ENCODE results near the gene LRRC3.

Gene LRRC3

DNA sequence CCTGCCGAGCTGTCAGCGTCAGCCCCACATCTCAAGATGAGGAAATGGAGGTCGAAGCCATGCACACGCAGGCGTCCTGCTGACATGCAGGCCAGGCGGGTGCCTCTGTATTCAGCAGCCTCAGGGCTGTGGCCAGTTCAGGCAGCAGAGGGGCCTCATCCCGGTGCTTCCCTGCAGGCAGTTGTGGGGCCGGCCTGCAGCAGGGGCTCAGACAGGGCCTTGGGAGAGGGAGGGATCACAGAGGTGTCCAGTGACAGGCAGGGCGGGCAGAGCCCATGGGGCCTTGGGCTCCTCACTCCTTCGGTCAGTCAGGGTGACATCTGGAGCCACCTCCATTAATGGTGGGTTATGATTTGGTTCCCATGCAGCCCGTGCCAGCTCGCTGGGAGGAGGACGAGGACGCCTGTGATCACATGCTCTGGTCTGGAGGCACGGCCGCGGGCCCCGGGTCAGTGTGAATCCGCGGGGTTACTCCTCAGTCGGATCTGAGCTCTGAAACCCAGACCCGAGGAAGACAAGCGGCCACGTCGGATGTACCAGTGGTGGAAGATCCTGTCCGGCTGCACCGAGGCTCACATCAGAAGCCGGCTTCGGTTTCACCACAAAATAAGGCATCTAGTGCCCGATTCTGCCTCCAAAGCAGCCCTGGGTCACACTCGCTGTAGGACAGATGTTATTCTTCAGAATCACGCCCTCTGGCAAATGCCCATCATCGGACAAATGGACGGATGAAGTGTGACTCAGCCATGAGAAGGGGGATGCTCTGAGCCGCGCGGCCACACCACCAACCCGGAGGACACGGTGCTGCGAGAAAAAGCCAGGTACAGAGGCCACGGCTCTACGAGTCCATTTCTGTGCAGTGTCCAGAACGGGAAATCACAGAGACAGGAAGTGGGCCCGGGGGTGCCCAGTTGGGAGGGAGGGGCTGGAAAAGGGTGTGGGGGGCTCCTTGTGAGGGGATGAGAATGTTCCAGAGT is 51.3 kb downstream of the LRRC3 start:
- TF ChIP-seq, protein P1, sequence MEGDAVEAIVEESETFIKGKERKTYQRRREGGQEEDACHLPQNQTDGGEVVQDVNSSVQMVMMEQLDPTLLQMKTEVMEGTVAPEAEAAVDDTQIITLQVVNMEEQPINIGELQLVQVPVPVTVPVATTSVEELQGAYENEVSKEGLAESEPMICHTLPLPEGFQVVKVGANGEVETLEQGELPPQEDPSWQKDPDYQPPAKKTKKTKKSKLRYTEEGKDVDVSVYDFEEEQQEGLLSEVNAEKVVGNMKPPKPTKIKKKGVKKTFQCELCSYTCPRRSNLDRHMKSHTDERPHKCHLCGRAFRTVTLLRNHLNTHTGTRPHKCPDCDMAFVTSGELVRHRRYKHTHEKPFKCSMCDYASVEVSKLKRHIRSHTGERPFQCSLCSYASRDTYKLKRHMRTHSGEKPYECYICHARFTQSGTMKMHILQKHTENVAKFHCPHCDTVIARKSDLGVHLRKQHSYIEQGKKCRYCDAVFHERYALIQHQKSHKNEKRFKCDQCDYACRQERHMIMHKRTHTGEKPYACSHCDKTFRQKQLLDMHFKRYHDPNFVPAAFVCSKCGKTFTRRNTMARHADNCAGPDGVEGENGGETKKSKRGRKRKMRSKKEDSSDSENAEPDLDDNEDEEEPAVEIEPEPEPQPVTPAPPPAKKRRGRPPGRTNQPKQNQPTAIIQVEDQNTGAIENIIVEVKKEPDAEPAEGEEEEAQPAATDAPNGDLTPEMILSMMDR (IDR thresholded peaks at IDR 0.05; ENCODE audit: extremely low read depth, insufficient read depth, missing control alignments), result no peak
- no peak for DNase-seq (ENCODE audit: low spot score)
- in situ Hi-C loops (cut with MboI; ENCODE audit: low pct_unique_long_range_greater_than_20kb, low sequenced_read_pairs, unreplicated experiment), result loop anchor here (5.0 to 25.0 kb wide), 2 partner anchors 286 to 431 kb away; partner anchors contain the start of gene SLX9

DNA sequence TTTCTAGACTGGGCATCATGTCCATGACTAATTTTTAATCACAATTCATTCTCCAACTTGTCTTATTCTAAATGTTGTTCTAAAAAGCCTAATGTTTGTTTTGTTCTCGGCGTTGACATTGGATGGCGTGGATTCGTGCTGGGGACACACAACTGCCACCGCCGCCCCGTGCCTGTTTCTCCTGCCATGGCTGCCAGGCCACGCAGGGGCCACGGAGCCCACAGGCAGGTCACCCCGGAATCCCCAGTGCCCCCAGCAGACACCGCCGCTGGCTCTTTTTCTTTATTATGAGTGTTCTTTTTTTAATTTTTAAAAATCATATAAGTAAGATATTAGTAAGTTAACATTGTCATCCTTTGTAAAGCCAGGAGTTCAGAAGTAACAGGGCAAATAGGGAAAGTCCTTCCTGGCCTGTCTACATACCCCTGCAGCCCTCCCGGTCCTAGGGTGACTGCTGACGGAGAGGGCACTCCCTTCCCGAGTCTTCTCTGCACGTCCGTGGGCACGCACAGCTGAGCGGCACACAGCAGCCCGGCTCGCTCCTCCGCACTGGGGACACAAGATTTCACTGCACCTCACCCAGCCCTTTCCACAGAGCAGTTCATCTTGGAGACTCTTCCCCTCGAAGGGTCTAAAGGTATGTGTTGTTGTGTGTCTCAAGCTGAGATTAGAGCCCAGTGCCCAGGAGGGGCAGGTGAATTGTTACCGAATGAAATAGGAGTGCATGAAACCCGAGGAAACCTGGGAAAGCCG is 52.5 kb downstream of the LRRC3 start:
- DNase-seq (ENCODE audit: low spot score), result no peak
- in situ Hi-C loops (cut with MboI; ENCODE audit: low pct_unique_long_range_greater_than_20kb, low sequenced_read_pairs, unreplicated experiment), result loop anchor here (5.0 to 25.0 kb wide), 2 partner anchors 284 to 429 kb away; partner anchors contain the start of gene SLX9
- TF ChIP-seq, protein P1 (IDR thresholded peaks at IDR 0.05; ENCODE audit: extremely low read depth, insufficient read depth, missing control alignments), result no peak

GRCh38 chr21:44508426-44508710 is 53.1 kb downstream of the LRRC3 start:
- TF ChIP-seq, protein P1 (IDR thresholded peaks at IDR 0.05; ENCODE audit: extremely low read depth, insufficient read depth, missing control alignments), result no peak
- in situ Hi-C loops (cut with MboI; ENCODE audit: low pct_unique_long_range_greater_than_20kb, low sequenced_read_pairs, unreplicated experiment), result loop anchor here (5.0 to 25.0 kb wide), 2 partner anchors 284 to 429 kb away; partner anchors contain the start of gene SLX9
- no peak for DNase-seq (ENCODE audit: low spot score)

- TF ChIP-seq, protein P1 (IDR thresholded peaks at IDR 0.05; ENCODE audit: extremely low read depth, insufficient read depth, missing control alignments), result no peak
These were observed 53.6 kb downstream of the LRRC3 start for GRCh38 chr21:44508711-44509445.

GRCh38 chr21:44509539-44509938 is 54.2 kb downstream of the LRRC3 start:
- DNase-seq (ENCODE audit: low spot score), result no peak
- in situ Hi-C loops (cut with MboI; ENCODE audit: low pct_unique_long_range_greater_than_20kb, low sequenced_read_pairs, unreplicated experiment), result loop anchor here (5.0 to 25.0 kb wide), 2 partner anchors 283 to 428 kb away; partner anchors contain the start of gene SLX9
- TF ChIP-seq, protein P1 (IDR thresholded peaks at IDR 0.05; ENCODE audit: extremely low read depth, insufficient read depth, missing control alignments), result peak; percentile 17

More at GRCh38 chr21:44508711-44509445, 53.6 kb downstream of the LRRC3 start:
- in situ Hi-C loops (cut with MboI; ENCODE audit: low pct_unique_long_range_greater_than_20kb, low sequenced_read_pairs, unreplicated experiment), result loop anchor here (5.0 to 25.0 kb wide), 2 partner anchors 283 to 428 kb away; partner anchors contain the start of gene SLX9
- DNase-seq (ENCODE audit: low spot score), result no peak

GRCh38 chr21:44510109-44510507 is 54.8 kb downstream of the LRRC3 start:
- TF ChIP-seq, protein P1 (IDR thresholded peaks at IDR 0.05; ENCODE audit: extremely low read depth, insufficient read depth, missing control alignments), result no peak
- in situ Hi-C loops (cut with MboI; ENCODE audit: low pct_unique_long_range_greater_than_20kb, low sequenced_read_pairs, unreplicated experiment), result loop anchor here (25.0 kb wide), 1 partner anchor 427 kb away; the partner anchor contains the start of gene SLX9
- DNase-seq (ENCODE audit: low spot score), result no peak
